Measurements from ENCODE around the gene TMEM222.
"Not testable (repeated sequence)": the region's sequence is repeated elsewhere in the genome, so short reads cannot be mapped to it uniquely, and the experiment has no call there.

TMEM222 gene

GRCh38 chr1:27380766-27381733 lies 59.1 kb downstream of the TMEM222 start:
- no peak for DNase-seq

- no peak for DNase-seq
These were observed 60.2 kb downstream of the TMEM222 start for GRCh38 chr1:27381969-27382762.

- DNase-seq, result peak in 3 of 5 donors; percentile 38 to 47 (median 41)
These were observed 61.2 kb downstream of the TMEM222 start, which contains the start of gene CD164L2 for GRCh38 chr1:27383039-27383605. TSS of gene CD164L2 (minus strand) at chr1:27383333. CDS start at chr1:27383239, 94 bp downstream.

DNA sequence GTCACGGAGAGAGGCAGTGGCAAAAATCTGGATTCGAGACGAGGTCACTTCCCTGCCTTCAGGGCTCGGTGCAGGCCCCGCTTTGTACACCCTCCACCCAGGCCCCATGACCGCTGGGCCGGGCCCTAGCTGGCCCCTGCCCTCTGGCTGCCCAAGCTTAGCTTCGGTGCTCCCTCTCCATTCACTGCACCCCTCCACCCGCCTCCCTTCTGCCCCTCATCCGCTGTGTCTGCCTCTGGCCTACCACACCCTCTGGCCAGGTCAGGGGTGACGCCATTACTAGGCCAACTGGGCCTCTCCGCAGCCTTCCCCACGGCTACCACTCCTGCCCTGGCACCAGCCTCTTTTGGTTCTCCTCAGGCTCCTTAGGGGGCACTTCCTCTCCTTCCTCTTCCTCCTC lies 61.7 kb downstream of the TMEM222 start:
- no peak for DNase-seq

DNA sequence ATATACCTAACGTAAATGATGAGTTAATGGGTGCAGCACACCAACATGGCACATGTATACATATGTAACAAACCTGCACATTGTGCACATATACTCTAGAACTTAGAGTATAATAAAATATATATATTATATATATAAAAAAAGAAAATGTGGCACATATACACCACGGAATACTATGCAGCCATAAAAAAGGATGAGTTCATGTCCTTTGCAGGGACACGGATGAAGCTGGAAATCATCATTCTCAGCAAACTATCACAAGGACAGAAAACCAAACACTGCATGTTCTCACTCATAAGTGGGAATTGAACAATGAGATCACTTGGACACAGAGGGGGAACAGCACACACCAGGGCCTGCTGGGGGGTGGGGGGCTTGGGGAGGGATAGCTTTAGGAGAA lies 62.8 kb downstream of the TMEM222 start:
- not testable (repeated sequence) for DNase-seq
